Fibroblast of the aortic adventitia (primary cell): Measurements from ENCODE around the gene MICAL2. TPM values are rescaled to one million over a fixed set of nuclear protein-coding genes. Genes with fewer than 3 reads are reported as not detected.

Source experiments
- DNase-seq: peaks from one replicate; pipeline ENCODE4 v3.0.0-alpha.2; 2010; ENCODE audit warnings: low read depth
- H3K4me3 ChIP-seq: 2 replicates; pipeline ENCODE4 v1.5.1; 2011; ENCODE audit warnings: low read depth, mild to moderate bottlenecking, control low read depth, low read length, moderate library complexity
- total RNA-seq: library from RNA; depleted of rRNA; stranded (reverse); fragments of >200 nt; gene quantifications from 2 replicates; pipeline ENCODE4 v1.2.3, GENCODE V29; 2012; ENCODE audit warnings: low replicate concordance
- TF ChIP-seq, protein P1 (sequence below): IDR thresholded peaks from 2 replicates; pipeline ENCODE4 v1.5.1; 2011; ENCODE audit warnings: mild to moderate bottlenecking, low read length, control low read depth, inconsistent platforms; ENCODE audit not compliant: insufficient read depth

MICAL2 gene
- total RNA-seq, 1 donor: 146 TPM

DNA sequence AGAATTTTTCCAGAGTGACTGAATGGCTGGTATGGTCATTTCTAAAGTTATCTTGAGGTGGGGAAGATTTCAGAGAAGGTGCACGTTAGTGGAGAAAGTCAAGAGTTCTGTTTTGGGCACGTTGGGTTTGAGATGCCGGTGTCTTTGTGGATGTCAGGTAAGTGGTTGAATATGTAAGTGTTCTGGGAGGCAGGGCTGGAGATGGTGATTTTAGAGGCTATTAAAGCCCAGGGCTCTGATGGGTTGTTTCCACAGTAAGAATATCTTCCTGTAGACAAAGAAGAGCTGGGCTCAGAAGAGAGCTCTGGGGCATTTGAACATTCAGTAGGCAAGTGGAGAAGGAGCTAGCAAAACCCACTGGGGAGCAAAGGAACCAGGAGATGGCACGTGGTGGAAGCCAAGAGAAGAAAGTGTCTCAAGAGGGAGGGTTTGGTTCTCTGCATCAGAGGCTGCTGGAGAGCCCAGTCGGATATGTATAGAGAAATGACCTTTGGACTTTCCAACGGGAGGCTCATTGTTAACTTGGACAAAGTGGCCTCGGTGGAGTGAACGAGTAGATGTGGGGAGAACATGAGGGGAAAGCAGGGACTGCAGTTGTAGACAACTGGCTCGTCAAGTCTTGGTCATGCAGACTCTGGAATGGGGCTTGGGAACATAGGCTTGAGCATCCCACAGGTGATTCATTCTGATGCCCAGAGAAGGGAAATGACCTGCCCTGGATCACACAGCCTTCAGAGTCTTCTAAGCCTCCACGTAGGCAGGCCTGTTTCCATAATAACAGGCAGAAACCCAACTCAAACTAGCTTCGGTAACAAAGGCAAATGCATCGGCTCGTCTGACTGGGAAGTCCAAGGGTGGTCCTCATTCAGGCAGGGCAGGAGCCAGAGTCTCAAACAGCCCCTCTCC, 168.6 kb downstream of the MICAL2 start:
- DNase-seq: no peak
- no peak overlapping the region for H3K4me3 ChIP-seq
- TF ChIP-seq, protein P1, sequence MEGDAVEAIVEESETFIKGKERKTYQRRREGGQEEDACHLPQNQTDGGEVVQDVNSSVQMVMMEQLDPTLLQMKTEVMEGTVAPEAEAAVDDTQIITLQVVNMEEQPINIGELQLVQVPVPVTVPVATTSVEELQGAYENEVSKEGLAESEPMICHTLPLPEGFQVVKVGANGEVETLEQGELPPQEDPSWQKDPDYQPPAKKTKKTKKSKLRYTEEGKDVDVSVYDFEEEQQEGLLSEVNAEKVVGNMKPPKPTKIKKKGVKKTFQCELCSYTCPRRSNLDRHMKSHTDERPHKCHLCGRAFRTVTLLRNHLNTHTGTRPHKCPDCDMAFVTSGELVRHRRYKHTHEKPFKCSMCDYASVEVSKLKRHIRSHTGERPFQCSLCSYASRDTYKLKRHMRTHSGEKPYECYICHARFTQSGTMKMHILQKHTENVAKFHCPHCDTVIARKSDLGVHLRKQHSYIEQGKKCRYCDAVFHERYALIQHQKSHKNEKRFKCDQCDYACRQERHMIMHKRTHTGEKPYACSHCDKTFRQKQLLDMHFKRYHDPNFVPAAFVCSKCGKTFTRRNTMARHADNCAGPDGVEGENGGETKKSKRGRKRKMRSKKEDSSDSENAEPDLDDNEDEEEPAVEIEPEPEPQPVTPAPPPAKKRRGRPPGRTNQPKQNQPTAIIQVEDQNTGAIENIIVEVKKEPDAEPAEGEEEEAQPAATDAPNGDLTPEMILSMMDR: no peak

DNA sequence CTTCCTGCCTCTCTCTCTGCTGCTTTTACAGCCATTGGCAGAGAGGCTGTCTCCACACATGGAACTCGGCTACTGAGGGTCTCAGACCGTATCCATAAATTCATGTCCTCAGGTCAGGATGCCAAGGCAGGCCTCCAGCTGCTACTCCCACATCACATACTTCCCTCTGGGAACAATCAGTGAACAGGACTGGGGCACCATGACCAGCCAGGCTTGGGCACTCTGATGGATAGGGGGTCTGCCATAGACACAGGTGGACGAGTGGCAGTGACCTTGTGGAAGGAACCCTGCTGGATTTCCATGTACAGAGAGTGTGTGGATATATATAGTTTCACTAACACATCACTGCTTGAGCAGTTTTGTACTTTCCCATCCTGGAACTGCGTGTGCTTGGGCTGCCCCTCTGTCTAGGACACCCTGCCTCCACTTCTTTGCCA, 169.3 kb downstream of the MICAL2 start:
- DNase-seq: no peak
- no peak overlapping the region for H3K4me3 ChIP-seq
- TF ChIP-seq, protein P1: no peak

DNA sequence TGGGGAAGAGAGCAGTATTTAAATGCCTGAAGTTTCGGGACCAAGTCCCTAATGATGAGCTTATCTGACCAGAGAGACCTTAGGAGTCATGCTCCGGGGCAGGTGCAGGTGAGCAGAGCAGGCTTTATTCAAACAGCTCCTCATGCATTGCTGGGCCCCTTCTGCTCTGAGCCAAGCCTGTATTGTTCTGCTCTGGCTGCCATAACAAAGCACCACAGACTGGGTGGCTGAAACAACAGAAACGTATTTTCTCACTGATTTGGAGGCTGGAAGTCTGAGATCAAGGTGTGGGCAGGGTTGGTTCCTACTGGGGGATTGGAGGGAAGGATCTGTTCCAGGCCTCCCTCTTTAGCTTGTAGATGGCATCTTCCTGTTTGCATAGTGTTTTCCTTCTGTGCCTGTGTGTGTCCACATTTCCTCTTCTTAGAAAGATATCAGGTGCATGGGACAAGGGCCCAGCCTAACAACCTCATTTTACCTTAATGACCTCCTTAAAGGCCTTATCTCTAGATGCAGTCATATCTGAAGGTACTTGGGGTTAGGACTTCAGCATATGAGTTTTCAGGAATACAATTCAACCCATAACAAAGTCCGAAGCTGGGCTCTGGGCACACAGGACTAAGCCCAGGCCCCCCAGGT, 169.9 kb downstream of the MICAL2 start:
- DNase-seq: no peak
- TF ChIP-seq, protein P1: no peak
- H3K4me3 ChIP-seq: no peak overlapping the region

DNA sequence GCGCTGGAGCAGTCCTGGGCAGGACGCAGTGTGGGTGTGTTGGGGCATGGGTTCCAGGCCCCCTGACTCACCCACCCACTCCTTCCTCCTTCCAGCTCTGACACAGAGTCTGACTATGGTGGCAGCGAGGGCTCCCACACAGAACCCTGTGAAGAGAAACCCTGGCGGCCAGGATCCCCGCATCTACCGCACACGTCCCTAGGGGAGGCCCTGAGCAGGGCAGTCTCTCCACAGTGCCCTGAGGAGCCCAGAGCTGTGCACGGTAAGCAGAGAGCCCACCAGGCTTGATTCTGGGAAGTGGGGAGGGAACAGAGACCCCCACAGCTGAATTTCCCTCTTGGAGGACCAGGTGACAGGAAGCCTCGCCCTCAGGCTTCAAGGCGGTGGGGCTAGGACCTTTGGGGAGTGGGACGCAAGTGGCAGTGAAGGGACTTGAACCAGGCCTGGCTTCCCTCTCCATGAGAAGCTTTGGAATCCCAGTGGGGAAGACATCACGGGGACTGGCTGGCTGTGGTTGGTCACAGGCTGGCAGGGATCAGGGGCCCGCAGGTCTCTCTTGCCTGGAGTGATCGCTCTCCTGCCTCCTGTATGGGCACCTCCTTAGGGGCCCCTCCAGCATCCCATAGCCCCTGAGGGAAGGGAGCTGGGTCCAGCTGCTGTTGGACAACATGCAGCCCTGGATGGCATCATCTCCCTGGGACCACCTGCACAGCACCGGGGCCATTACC, 170.6 kb downstream of the MICAL2 start:
- DNase-seq: no peak
- TF ChIP-seq, protein P1: no peak
- no peak overlapping the region for H3K4me3 ChIP-seq

DNA sequence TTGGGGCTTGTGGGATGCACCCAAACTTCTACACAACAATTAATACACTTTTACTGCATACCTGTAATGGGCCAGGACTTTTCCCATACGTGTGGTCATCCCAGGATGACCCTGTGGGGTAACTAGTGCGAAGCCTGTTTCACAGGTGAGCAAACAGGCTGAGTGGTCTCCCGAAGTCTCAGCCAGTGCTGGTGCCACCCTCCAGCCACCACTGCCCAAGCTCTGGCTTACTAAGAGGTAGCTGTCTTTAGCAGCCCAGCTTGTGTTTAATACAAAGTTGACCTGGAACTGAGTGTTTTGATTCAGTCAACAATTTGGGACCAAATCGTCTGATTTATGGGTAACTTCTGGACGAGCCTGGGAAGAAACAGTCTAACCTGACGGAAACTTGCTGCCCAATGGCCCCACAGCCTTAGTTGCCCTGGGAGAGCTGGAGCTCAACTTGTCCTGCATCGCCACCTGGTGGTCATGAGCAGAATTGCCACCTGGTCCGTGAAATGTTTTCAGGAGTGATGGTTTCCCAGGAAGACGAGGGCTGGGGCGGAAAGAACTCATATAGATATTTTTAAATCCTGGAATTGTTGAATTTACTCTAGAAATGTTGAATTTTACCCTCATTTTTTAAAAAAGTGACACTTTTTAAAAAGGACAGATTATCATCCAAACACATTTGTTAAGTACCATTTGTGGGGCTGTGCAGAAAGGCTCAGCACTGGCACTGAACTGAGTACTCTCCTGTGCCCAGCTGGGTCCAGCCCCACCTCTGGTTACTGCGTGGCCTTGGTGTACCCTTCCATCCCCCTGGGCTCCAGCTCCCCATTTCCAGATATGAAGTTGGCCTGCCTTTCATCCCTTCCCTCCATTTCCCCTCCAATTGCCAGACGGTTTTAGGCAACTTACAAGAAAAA, 171.4 kb downstream of the MICAL2 start:
- TF ChIP-seq, protein P1: peak; percentile 91
- peak; percentile 89 for DNase-seq
- H3K4me3 ChIP-seq: no peak overlapping the region

DNA sequence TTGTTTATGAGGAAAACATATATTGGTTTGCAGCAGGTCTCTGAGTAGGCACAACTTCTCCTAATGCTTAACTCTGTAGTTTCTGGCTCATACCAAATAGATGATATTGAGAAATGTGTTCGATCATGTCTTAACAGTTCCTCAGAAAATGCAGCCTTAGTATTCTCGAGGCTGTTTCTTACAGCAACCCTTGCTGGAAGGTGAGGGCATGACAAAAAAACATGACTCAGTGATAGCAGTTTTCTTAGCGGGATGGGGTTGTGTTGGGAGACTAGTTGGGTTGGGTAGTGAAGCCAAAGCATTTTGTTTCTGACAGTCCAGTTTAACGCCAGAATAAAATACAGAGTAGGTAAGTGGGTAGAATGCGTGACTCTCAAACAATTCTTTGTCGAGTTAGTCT, 172.3 kb downstream of the MICAL2 start:
- TF ChIP-seq, protein P1: no peak
- H3K4me3 ChIP-seq: no peak overlapping the region
- no peak for DNase-seq
